SK-N-SH (cell line): ENCODE data around the gene KERA. TPM values are rescaled to one million over a fixed set of nuclear protein-coding genes. Genes with fewer than 3 reads are reported as not detected.

Experiments used
- CTCF ChIA-PET: fragments of 300-600, 350-600 bp; formaldehyde crosslinking; extraction: SDS; loops from one replicate; lab custom pipeline; 2021; lab: Yijun Ruan, JAX
- POLR2A ChIA-PET: fragments of 350-600 bp; sonication (Branson Sonifier 250); formaldehyde crosslinking; extraction: SDS; loops from one replicate; lab custom pipeline; 2020; ENCODE audit warnings: antibody characterized with exemption, inconsistent platforms; lab: Yijun Ruan, JAX
- DNase-seq: peaks from one replicate; pipeline ENCODE4 v3.0.0; 2012
- H2AFZ ChIP-seq: fragments of 200-600 bp; sonication (generic); 2 replicates; pipeline ENCODE4 v1.8.1; 2016; ENCODE audit warnings: antibody characterized with exemption, mild to moderate bottlenecking, low read depth
- H3F3A ChIP-seq: fragments of 200-600 bp; sonication (generic); replicated peaks from 2 replicates; pipeline ENCODE3; 2016; ENCODE audit warnings: antibody characterized with exemption, mild to moderate bottlenecking; ENCODE audit not compliant: insufficient read depth
- H3K27ac ChIP-seq, 2 experiments: fragments of 200-500 bp in 1 of 2; fragments of 200-600 bp in 1 of 2; sonication (Bioruptor generic) in 1 of 2; sonication (generic), shearing (Covaris generic) in 1 of 2; 2 replicates each; pipeline versions ENCODE4 v1.5.1 to v1.6.1; 2014 to 2016; ENCODE audit warnings: low read depth in 2 of 2, inconsistent platforms in 1 of 2, low read length in 1 of 2, mild to moderate bottlenecking in 1 of 2, mixed read lengths in 1 of 2
- H3K27me3 ChIP-seq: fragments of 200-600 bp; sonication (generic), shearing (Covaris generic); 2 replicates; pipeline ENCODE4 v1.6.1; 2016; ENCODE audit warnings: mixed run types; ENCODE audit not compliant: insufficient read depth
- H3K36me3 ChIP-seq, 2 experiments: fragments of 200-500 bp in 1 of 2; fragments of 200-600 bp in 1 of 2; sonication (Bioruptor generic) in 1 of 2; sonication (generic) in 1 of 2; replicated peaks in 1 of 2; 2 replicates each; pipeline versions ENCODE3 to v1.5.1; 2014 to 2016; ENCODE audit warnings: low read length in 1 of 2, mild to moderate bottlenecking in 1 of 2; ENCODE audit not compliant: insufficient read depth in 2 of 2, control insufficient read depth in 1 of 2
- H3K4me1 ChIP-seq, 2 experiments: fragments of 200-500 bp in 1 of 2; fragments of 200-600 bp in 1 of 2; sonication (Bioruptor generic) in 1 of 2; sonication (generic), shearing (Covaris generic) in 1 of 2; 2 replicates each; pipeline versions ENCODE4 v1.5.1 to v1.6.1; 2014 to 2016; ENCODE audit warnings: low read depth in 1 of 2, low read length in 1 of 2, mixed run types in 1 of 2; ENCODE audit not compliant: insufficient read depth in 2 of 2, control insufficient read depth in 1 of 2
- H3K4me2 ChIP-seq: fragments of 200-600 bp; sonication (generic), shearing (Covaris generic); 2 replicates; pipeline ENCODE4 v1.6.1; 2017; ENCODE audit warnings: mixed run types
- H3K4me3 ChIP-seq, 2 experiments: fragments of 200-500 bp in 1 of 2; fragments of 200-600 bp in 1 of 2; sonication (Bioruptor generic) in 1 of 2; sonication (generic), shearing (Covaris generic) in 1 of 2; 2 replicates each; pipeline versions ENCODE4 v1.5.1 to v1.8.1; 2014 to 2016; ENCODE audit warnings: low read depth in 2 of 2, inconsistent platforms in 1 of 2, low read length in 1 of 2, mild to moderate bottlenecking in 1 of 2, mixed read lengths in 1 of 2, moderate library complexity in 1 of 2
- H3K79me2 ChIP-seq: fragments of 200-600 bp; sonication (generic); 2 replicates; pipeline ENCODE4 v1.8.1; 2017; ENCODE audit warnings: mild to moderate bottlenecking; ENCODE audit not compliant: insufficient read depth
- H3K9ac ChIP-seq: fragments of 200-600 bp; sonication (generic); 2 replicates; pipeline ENCODE4 v1.6.1; 2017; ENCODE audit warnings: mixed run types
- H3K9me2 ChIP-seq: fragments of 200-600 bp; sonication (generic); 2 replicates; pipeline ENCODE4 v1.6.1; 2017; ENCODE audit warnings: mixed run types
- H3K9me3 ChIP-seq: fragments of 200-600 bp; sonication (generic); 2 replicates; pipeline ENCODE4 v1.6.1; 2017; ENCODE audit warnings: mixed run types, mild to moderate bottlenecking, moderate library complexity
- H4K20me1 ChIP-seq: fragments of 200-600 bp; sonication (generic); 2 replicates; pipeline ENCODE4 v1.6.1; 2017; ENCODE audit warnings: mild to moderate bottlenecking, mixed run types; ENCODE audit not compliant: insufficient read depth
- ELF1 ChIP-seq: IDR thresholded peaks from 2 replicates; pipeline ENCODE4 v1.4.0; 2012
- EP300 ChIP-seq, 2 experiments: IDR thresholded peaks; 2 replicates each; pipeline versions ENCODE4 v1.4.0 to v1.6.1; 2012; ENCODE audit warnings: borderline replicate concordance in 1 of 2, low read depth in 1 of 2, low read length in 1 of 2
- EZH2phosphoT487 ChIP-seq: fragments of 200-600 bp; sonication (generic); IDR thresholded peaks from 2 replicates; pipeline ENCODE4 v1.6.1; 2017; ENCODE audit warnings: low read depth, mixed run types, mild to moderate bottlenecking, antibody characterized with exemption, moderate library complexity, borderline replicate concordance
- FOSL2 ChIP-seq: IDR thresholded peaks from 2 replicates; pipeline ENCODE4 v1.4.0; 2012; ENCODE audit warnings: low read depth, mild to moderate bottlenecking, moderate library complexity, borderline replicate concordance
- GABPA ChIP-seq: IDR thresholded peaks from 2 replicates; pipeline ENCODE4 v1.4.0; 2012; ENCODE audit warnings: low read depth, mild to moderate bottlenecking
- GATA2 ChIP-seq: sonication (generic); formaldehyde crosslinking; IDR thresholded peaks from 2 replicates; pipeline ENCODE4 v1.5.0; 2020; ENCODE audit warnings: mild to moderate bottlenecking, missing genetic modification reagents
- JUND ChIP-seq: IDR thresholded peaks from 2 replicates; pipeline ENCODE4 v1.4.0; 2012
- MEF2A ChIP-seq: IDR thresholded peaks from 2 replicates; pipeline ENCODE4 v1.4.0; 2012; ENCODE audit warnings: low read depth, borderline replicate concordance
- MXI1 ChIP-seq: IDR thresholded peaks from 2 replicates; pipeline ENCODE4 v1.6.1; 2012; ENCODE audit warnings: mild to moderate bottlenecking, low read depth, low read length, improper control_type of control experiment
- RCOR1 ChIP-seq: fragments of 150-350 bp; IDR thresholded peaks from 2 replicates; pipeline ENCODE4 v1.6.1; 2017; ENCODE audit warnings: antibody characterized with exemption, low read length
- RFX5 ChIP-seq: IDR thresholded peaks from 2 replicates; pipeline ENCODE4 v1.6.1; 2012; ENCODE audit warnings: mild to moderate bottlenecking, improper control_type of control experiment, low read length
- SIN3A ChIP-seq: IDR thresholded peaks from 2 replicates; pipeline ENCODE4 v1.6.1; 2012; ENCODE audit warnings: low read depth, mild to moderate bottlenecking, low read length, moderate library complexity, borderline replicate concordance
- TAF1 ChIP-seq: IDR thresholded peaks from 2 replicates; pipeline ENCODE4 v1.6.1; 2012; ENCODE audit warnings: low read depth, mild to moderate bottlenecking, low read length, moderate library complexity, borderline replicate concordance
- TEAD4 ChIP-seq: IDR thresholded peaks from 2 replicates; pipeline ENCODE4 v1.4.0; 2012; ENCODE audit warnings: mild to moderate bottlenecking, borderline replicate concordance; ENCODE audit not compliant: insufficient read depth
- YY1 ChIP-seq: IDR thresholded peaks from 2 replicates; pipeline ENCODE4 v1.4.0; 2012; ENCODE audit warnings: low read depth, mild to moderate bottlenecking
- WGBS: methylation state at CpG from one replicate; pipeline ENCODE4 v1.1.6; 2017; ENCODE audit warnings: low lambda C conversion rate; 5-methylcytosine and 5-hydroxymethylcytosine counted together
- polyA plus RNA-seq, 3 experiments: library from polyadenylated mRNA; depleted of rRNA; stranded (reverse); fragments of >200 nt; gene quantifications; 2 replicates each; pipeline ENCODE4 v1.2.3, GENCODE V29; 2012
- TF ChIP-seq, protein P1 (sequence below): fragments of 150-350 bp; IDR thresholded peaks from 2 replicates; pipeline ENCODE4 v1.6.1; 2016; ENCODE audit warnings: mild to moderate bottlenecking, low read depth, low read length
- TF ChIP-seq, protein P2 (sequence below): fragments of 200-600 bp; sonication (generic); IDR thresholded peaks from 2 replicates; pipeline ENCODE4 v1.6.1; 2017; ENCODE audit warnings: antibody characterized with exemption, mild to moderate bottlenecking, moderate library complexity
- TF ChIP-seq, protein P3 (sequence below): IDR thresholded peaks from 2 replicates; pipeline ENCODE4 v1.4.0; 2012; ENCODE audit warnings: low read depth, borderline replicate concordance
- TF ChIP-seq, protein P4 (sequence below): IDR thresholded peaks from 2 replicates; pipeline ENCODE4; 2012

The KERA gene
- polyA plus RNA-seq, 1 of the 3 experiments (the other 2 are of a cell fraction): not detected

DNA sequence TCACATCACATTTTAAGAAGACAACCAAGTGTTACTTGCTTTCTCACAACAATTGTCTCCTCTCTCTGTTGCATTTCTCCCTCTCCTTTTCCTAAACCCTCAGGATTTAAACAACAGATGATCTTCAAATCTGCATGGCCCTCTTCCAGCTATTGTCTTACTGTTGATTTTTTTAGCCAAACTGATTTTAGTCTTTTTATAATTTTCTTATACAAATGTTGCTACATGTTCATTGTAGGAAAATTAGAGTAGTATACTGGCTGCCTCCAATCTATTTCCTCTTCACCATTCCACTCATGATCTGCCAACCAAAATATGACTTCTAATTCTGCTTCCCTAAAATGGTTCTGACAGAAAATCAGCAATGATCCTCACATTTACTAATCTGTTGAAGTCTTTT is 1.4 kb upstream of the KERA start:
- H3K9me3 ChIP-seq: no peaks in the 10 kb centered on the region
- H3K36me3 ChIP-seq: no peaks in the 10 kb centered on the region
- no peak overlapping the region for H3K9ac ChIP-seq
- no peaks in the 10 kb centered on the region for H3K79me2 ChIP-seq
- no peaks in the 10 kb centered on the region for H3F3A ChIP-seq
- TF ChIP-seq RFX5: no peak
- no peak for TF ChIP-seq FOSL2
- TF ChIP-seq TAF1: no peak
- no peak for TF ChIP-seq MXI1
- no peak for TF ChIP-seq GABPA
- TF ChIP-seq EP300 (IDR thresholded peaks at IDR 0.05; ENCODE audit: borderline replicate concordance in 1 of 2, low read depth in 1 of 2, low read length in 1 of 2): no peak
- TF ChIP-seq, protein P1, sequence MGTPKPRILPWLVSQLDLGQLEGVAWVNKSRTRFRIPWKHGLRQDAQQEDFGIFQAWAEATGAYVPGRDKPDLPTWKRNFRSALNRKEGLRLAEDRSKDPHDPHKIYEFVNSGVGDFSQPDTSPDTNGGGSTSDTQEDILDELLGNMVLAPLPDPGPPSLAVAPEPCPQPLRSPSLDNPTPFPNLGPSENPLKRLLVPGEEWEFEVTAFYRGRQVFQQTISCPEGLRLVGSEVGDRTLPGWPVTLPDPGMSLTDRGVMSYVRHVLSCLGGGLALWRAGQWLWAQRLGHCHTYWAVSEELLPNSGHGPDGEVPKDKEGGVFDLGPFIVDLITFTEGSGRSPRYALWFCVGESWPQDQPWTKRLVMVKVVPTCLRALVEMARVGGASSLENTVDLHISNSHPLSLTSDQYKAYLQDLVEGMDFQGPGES: no peak
- no peak for TF ChIP-seq ELF1
- no peak overlapping the region for H3K4me2 ChIP-seq
- no peak overlapping the region for H3K4me3 ChIP-seq
- no peaks in the 10 kb centered on the region for H3K9me2 ChIP-seq
- no peak overlapping the region for H2AFZ ChIP-seq
- ChIA-PET POLR2A (no interaction called here), CTCF (no interaction called here)
- no peaks in the 10 kb centered on the region for H4K20me1 ChIP-seq
- no peaks in the 10 kb centered on the region for H3K27me3 ChIP-seq
- no peaks in the 10 kb centered on the region for H3K4me1 ChIP-seq
- DNase-seq: no peak
- no peak overlapping the region for H3K27ac ChIP-seq

DNA sequence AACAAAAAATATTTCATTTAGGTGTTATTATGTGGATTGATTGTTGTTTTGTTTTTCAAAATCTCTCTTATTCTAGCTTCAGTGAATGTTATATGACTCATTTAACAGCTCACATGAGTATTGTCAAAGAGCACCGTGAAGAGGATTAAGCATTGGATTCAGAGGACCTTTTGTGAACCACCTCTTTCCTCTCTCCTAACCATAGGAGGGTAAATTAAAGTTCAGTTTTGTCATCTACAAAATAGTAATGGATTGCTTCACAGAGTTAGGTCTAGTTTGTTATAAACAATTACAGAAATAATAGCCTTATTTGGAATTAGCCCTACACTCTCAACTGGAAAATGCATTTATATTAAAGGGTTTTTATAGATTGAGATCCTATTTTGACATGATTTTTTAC is 962 bp upstream of the KERA start:
- ChIA-PET CTCF (no interaction called here), POLR2A (no interaction called here)
- no peak overlapping the region for H3K9ac ChIP-seq
- no peak overlapping the region for H3K27ac ChIP-seq
- WGBS: 80% methylated on average over 1 of the region's 1 CpG
- no peaks in the 10 kb centered on the region for H4K20me1 ChIP-seq
- no peaks in the 10 kb centered on the region for H3K79me2 ChIP-seq
- DNase-seq: no peak
- H2AFZ ChIP-seq: no peak overlapping the region
- H3K9me2 ChIP-seq: no peaks in the 10 kb centered on the region
- H3K9me3 ChIP-seq: no peaks in the 10 kb centered on the region
- H3K27me3 ChIP-seq: no peaks in the 10 kb centered on the region
- TF ChIP-seq TAF1 (no peak), SIN3A (no peak), JUND (no peak), EZH2phosphoT487 (no peak), RCOR1 (no peak), TEAD4 (no peak), RFX5 (no peak), YY1 (no peak), GATA2 (CRISPR knock-in tag) (no peak), MEF2A (no peak)
- TF ChIP-seq, protein P2, sequence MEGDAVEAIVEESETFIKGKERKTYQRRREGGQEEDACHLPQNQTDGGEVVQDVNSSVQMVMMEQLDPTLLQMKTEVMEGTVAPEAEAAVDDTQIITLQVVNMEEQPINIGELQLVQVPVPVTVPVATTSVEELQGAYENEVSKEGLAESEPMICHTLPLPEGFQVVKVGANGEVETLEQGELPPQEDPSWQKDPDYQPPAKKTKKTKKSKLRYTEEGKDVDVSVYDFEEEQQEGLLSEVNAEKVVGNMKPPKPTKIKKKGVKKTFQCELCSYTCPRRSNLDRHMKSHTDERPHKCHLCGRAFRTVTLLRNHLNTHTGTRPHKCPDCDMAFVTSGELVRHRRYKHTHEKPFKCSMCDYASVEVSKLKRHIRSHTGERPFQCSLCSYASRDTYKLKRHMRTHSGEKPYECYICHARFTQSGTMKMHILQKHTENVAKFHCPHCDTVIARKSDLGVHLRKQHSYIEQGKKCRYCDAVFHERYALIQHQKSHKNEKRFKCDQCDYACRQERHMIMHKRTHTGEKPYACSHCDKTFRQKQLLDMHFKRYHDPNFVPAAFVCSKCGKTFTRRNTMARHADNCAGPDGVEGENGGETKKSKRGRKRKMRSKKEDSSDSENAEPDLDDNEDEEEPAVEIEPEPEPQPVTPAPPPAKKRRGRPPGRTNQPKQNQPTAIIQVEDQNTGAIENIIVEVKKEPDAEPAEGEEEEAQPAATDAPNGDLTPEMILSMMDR: no peak
- TF ChIP-seq, protein P3, sequence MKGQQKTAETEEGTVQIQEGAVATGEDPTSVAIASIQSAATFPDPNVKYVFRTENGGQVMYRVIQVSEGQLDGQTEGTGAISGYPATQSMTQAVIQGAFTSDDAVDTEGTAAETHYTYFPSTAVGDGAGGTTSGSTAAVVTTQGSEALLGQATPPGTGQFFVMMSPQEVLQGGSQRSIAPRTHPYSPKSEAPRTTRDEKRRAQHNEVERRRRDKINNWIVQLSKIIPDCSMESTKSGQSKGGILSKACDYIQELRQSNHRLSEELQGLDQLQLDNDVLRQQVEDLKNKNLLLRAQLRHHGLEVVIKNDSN: no peak
- TF ChIP-seq, protein P4, sequence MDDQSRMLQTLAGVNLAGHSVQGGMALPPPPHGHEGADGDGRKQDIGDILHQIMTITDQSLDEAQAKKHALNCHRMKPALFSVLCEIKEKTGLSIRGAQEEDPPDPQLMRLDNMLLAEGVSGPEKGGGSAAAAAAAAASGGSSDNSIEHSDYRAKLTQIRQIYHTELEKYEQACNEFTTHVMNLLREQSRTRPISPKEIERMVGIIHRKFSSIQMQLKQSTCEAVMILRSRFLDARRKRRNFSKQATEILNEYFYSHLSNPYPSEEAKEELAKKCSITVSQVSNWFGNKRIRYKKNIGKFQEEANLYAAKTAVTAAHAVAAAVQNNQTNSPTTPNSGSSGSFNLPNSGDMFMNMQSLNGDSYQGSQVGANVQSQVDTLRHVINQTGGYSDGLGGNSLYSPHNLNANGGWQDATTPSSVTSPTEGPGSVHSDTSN: no peak
- no peaks in the 10 kb centered on the region for H3K36me3 ChIP-seq
- H3F3A ChIP-seq: no peaks in the 10 kb centered on the region
- H3K4me2 ChIP-seq: no peak overlapping the region
- no peaks in the 10 kb centered on the region for H3K4me1 ChIP-seq
- no peak overlapping the region for H3K4me3 ChIP-seq
